Hair follicular keratinocyte (primary cell): ENCODE measurements around the gene DDHD1. TPM values are rescaled to one million over a fixed set of nuclear protein-coding genes. Genes with fewer than 3 reads are reported as not detected.

Source experiments
- total RNA-seq: library from RNA; depleted of rRNA; stranded (reverse); fragments of >200 nt; gene quantifications from 2 replicates; pipeline ENCODE4 v1.2.3, GENCODE V29; 2015

Gene DDHD1
- 6.0 and 6.9 TPM in 2 replicates for total RNA-seq

DNA sequence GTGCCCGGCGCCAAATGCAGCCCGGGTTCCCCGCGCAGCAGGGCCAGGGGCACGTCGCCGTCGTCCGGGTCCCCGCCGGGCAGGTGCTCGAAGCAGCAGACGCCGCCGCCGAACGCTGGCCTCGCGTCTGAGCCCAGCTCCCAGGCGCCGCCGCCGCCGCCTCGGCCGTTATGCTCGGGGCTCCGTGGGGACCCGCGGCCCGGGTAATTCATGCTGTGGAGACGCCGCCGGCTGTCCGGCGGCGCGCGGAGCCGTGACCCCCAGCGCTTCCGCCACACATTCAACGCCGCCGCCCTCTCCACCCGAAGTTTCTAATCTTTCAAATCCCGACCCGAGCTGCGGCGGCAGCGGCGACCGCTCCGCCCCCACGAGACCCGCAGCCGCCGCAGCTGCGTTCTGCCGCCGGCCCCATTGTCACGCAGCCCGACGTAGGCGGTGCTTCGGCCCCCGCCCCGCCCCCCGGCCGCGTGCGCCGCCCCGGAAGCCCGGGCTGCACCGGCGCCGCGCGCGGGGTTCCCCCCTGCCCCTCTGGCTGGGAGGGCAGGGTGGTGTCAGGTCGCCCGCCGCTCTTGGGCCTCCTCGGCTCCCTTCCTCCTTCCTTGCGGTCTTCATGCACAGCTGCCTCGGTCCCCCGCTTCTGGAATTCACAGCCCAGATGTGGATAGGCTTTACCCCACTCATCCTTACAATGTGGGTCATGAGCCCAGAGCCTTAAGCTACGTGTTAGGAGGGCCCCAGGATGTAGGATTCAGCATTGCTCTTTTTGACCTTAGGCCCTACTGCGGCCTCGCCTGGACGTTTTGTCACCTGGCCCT is at the start of gene DDHD1:
Gene DDHD1 (minus strand): TSS at position 437 of the 815 bp plus-strand sequence. CDS start 225 bp downstream, at position 212.

Other genes starting within 250 kb of the DDHD1 start
- 17.3 and 20.8 TPM in 2 replicates for gene FERMT2, start 202.3 kb downstream of the DDHD1 start, total RNA-seq